Natural killer cell (primary cell): ENCODE data around the gene GUCA2A. TPM values are rescaled to one million over a fixed set of nuclear protein-coding genes. Genes with fewer than 3 reads are reported as not detected.

Experiments
- ATAC-seq, 3 donors: fragments of 150-1000 bp in 2 of 3; fragments of 200-7000 bp in 1 of 3; cut with Tn5 transposase; 1 replicate in 1 of 3; 2 replicates in 2 of 3; pipeline ENCODE4 v1.10.0; 2021; ENCODE audit warnings: mild to moderate bottlenecking in 2 of 3, moderate library complexity in 2 of 3
- DNase-seq, 2 donors: peaks; one replicate each; pipeline versions ENCODE4 v3.0.0 to v3.0.0-alpha.2; 2013 to 2021; ENCODE audit warnings: mixed read lengths in 1 of 2
- H3K27ac ChIP-seq: one replicate; pipeline ENCODE4 v1.5.1; 2013; ENCODE audit warnings: mild to moderate bottlenecking, low read length
- H3K27me3 ChIP-seq: one replicate; pipeline ENCODE4 v1.6.1; 2013; ENCODE audit warnings: low read length; ENCODE audit not compliant: control insufficient read depth, insufficient read depth
- H3K36me3 ChIP-seq: one replicate; pipeline ENCODE4 v1.6.1; 2013; ENCODE audit warnings: low read length; ENCODE audit not compliant: control insufficient read depth, insufficient read depth
- H3K4me1 ChIP-seq: one replicate; pipeline ENCODE4 v1.6.1; 2013; ENCODE audit warnings: low read length; ENCODE audit not compliant: control insufficient read depth, insufficient read depth
- H3K4me3 ChIP-seq: one replicate; pipeline ENCODE4 v1.5.1; 2013; ENCODE audit warnings: low read length
- H3K9me3 ChIP-seq: one replicate; pipeline ENCODE4 v1.6.1; 2013; ENCODE audit warnings: low read length; ENCODE audit not compliant: control insufficient read depth, insufficient read depth
- H3K27ac Mint-ChIP-seq, 2 donors: one replicate each; pipeline ENCODE4 v1.8.0; 2022; ENCODE audit warnings: mild to moderate bottlenecking in 2 of 2, mixed read lengths in 2 of 2, moderate library complexity in 1 of 2
- H3K27me3 Mint-ChIP-seq, 2 donors: one replicate each; pipeline ENCODE4 v1.8.0; 2022; ENCODE audit warnings: low read depth in 2 of 2, mixed read lengths in 2 of 2
- H3K36me3 Mint-ChIP-seq: one replicate; pipeline ENCODE4 v1.8.0; 2022; ENCODE audit warnings: mixed read lengths
- H3K4me1 Mint-ChIP-seq, 2 donors: one replicate each; pipeline ENCODE4 v1.8.0; 2022; ENCODE audit warnings: mixed read lengths in 2 of 2
- H3K4me3 Mint-ChIP-seq: one replicate; pipeline ENCODE4 v1.8.0; 2022; ENCODE audit warnings: mild to moderate bottlenecking, moderate library complexity, mixed read lengths
- H3K9me3 Mint-ChIP-seq, 2 donors: one replicate each; pipeline ENCODE4 v1.8.0; 2022; ENCODE audit warnings: mixed read lengths in 2 of 2
- CTCF ChIP-seq: fragments of 200-600 bp; IDR thresholded peaks from one replicate; pipeline ENCODE4 v1.8.0; 2022; ENCODE audit warnings: antibody characterized with exemption
- WGBS: methylation state at CpG from one replicate; pipeline ENCODE4 v1.1.7; 2013; ENCODE audit warnings: missing lambda C conversion rate; ENCODE audit not compliant: insufficient coverage; 5-methylcytosine and 5-hydroxymethylcytosine counted together
- intact Hi-C: fragments of 100-400 bp; cut with micrococcal nuclease; formaldehyde crosslinking; loops from one replicate; pipeline ENCODE4 v1.14.2; 2022
- total RNA-seq, 4 donors: library from RNA; stranded (reverse); fragments of 120-200 nt in 1 of 4; gene quantifications; one replicate each; pipeline versions ENCODE4 v1.2.3 to v1.2.4, GENCODE V29; 2013 to 2022

The GUCA2A gene
- total RNA-seq, 3 donors from 2014 or later (not counting 1 experiment from before 2014, with no cell fraction given): not detected

- TF ChIP-seq CTCF: no peak
- intact Hi-C loops: no loop called here
- no peak for DNase-seq
- no peaks in the 10 kb centered on the region for H3K4me1 ChIP-seq
- no peaks in the 10 kb centered on the region for H3K36me3 Mint-ChIP-seq
- peaks cover 3 to 13% of the 10 kb centered on the region in 2 donors for H3K27me3 Mint-ChIP-seq
- H3K27ac Mint-ChIP-seq: no peak overlapping the region
- peaks cover 0 to 5% of the 10 kb centered on the region in 2 donors for H3K4me1 Mint-ChIP-seq
- H3K36me3 ChIP-seq: no peaks in the 10 kb centered on the region
- no peaks in the 10 kb centered on the region for H3K9me3 ChIP-seq
- H3K27me3 ChIP-seq: no peaks in the 10 kb centered on the region
- ATAC-seq: no peak
- no peak overlapping the region for H3K27ac ChIP-seq
- H3K4me3 Mint-ChIP-seq: no peak overlapping the region
- WGBS: 92% methylated on average over 1 of the region's 2 CpGs
- no peaks in the 10 kb centered on the region for H3K9me3 Mint-ChIP-seq
- no peak overlapping the region for H3K4me3 ChIP-seq
These were observed 24.4 kb downstream of the GUCA2A start for GRCh38 chr1:42140191-42140590.

- ATAC-seq: no peak
- TF ChIP-seq CTCF: no peak
- Mint-ChIP-seq H3K9me3 (no peaks in the 10 kb centered on the region), H3K36me3 (no peaks in the 10 kb centered on the region), H3K27me3 (peaks cover 3 to 13% of the 10 kb centered on the region in 2 donors), H3K27ac (no peak overlapping the region), H3K4me3 (no peak overlapping the region), H3K4me1 (peaks cover 0 to 5% of the 10 kb centered on the region in 2 donors)
- no peak overlapping the region for H3K27ac ChIP-seq
- H3K9me3 ChIP-seq: no peaks in the 10 kb centered on the region
- H3K36me3 ChIP-seq: no peaks in the 10 kb centered on the region
- WGBS: 100% methylated on average over 3 of the region's 3 CpGs
- intact Hi-C loops: no loop called here
- H3K4me3 ChIP-seq: no peak overlapping the region
- H3K4me1 ChIP-seq: no peaks in the 10 kb centered on the region
- DNase-seq: no peak
- H3K27me3 ChIP-seq: no peaks in the 10 kb centered on the region
These were observed 25.1 kb downstream of the GUCA2A start for GRCh38 chr1:42139444-42139843.

GRCh38 chr1:42138586-42138985, 26.0 kb downstream of the GUCA2A start:
- no peaks in the 10 kb centered on the region for H3K27me3 ChIP-seq
- no peak overlapping the region for H3K27ac ChIP-seq
- no peaks in the 10 kb centered on the region for H3K36me3 ChIP-seq
- H3K27ac Mint-ChIP-seq: no peak overlapping the region
- WGBS: 88% methylated on average over 4 of the region's 4 CpGs
- no peaks in the 10 kb centered on the region for H3K36me3 Mint-ChIP-seq
- H3K9me3 ChIP-seq: no peaks in the 10 kb centered on the region
- DNase-seq (no peak), ATAC-seq (no peak)
- no peak overlapping the region for H3K4me3 Mint-ChIP-seq
- intact Hi-C loops: no loop called here
- no peak for TF ChIP-seq CTCF
- no peaks in the 10 kb centered on the region for H3K9me3 Mint-ChIP-seq
- peaks cover 0 to 5% of the 10 kb centered on the region in 2 donors for H3K4me1 Mint-ChIP-seq
- H3K4me3 ChIP-seq: no peak overlapping the region
- H3K27me3 Mint-ChIP-seq: peaks cover 3 to 13% of the 10 kb centered on the region in 2 donors
- no peaks in the 10 kb centered on the region for H3K4me1 ChIP-seq

GRCh38 chr1:42137766-42138165, 26.8 kb downstream of the GUCA2A start:
- H3K4me1 Mint-ChIP-seq: no peaks in the 10 kb centered on the region
- WGBS: 81% methylated on average over 10 of the region's 10 CpGs
- no peak overlapping the region for H3K27ac ChIP-seq
- H3K9me3 Mint-ChIP-seq: no peaks in the 10 kb centered on the region
- H3K36me3 Mint-ChIP-seq: no peaks in the 10 kb centered on the region
- peaks cover 3 to 13% of the 10 kb centered on the region in 2 donors for H3K27me3 Mint-ChIP-seq
- DNase-seq (no peak), ATAC-seq (no peak)
- intact Hi-C loops: no loop called here
- no peak for TF ChIP-seq CTCF
- no peak overlapping the region for H3K4me3 Mint-ChIP-seq
- H3K4me3 ChIP-seq: no peak overlapping the region
- no peaks in the 10 kb centered on the region for H3K27me3 ChIP-seq
- no peak overlapping the region for H3K27ac Mint-ChIP-seq
- no peaks in the 10 kb centered on the region for H3K4me1 ChIP-seq
- H3K36me3 ChIP-seq: no peaks in the 10 kb centered on the region
- H3K9me3 ChIP-seq: no peaks in the 10 kb centered on the region
